Measurements from ENCODE around the gene SGIP1. TPM values are rescaled to one million over a fixed set of nuclear protein-coding genes. Genes with fewer than 3 reads are reported as not detected.
A peak's percentile ranks its signal among the peaks of the same experiment; 100 is the strongest.

The SGIP1 gene
- total RNA-seq, 6 experiments from 2014 or later: 0.09 to 1.3 (median 1.1) TPM; not detected in 1

DNA sequence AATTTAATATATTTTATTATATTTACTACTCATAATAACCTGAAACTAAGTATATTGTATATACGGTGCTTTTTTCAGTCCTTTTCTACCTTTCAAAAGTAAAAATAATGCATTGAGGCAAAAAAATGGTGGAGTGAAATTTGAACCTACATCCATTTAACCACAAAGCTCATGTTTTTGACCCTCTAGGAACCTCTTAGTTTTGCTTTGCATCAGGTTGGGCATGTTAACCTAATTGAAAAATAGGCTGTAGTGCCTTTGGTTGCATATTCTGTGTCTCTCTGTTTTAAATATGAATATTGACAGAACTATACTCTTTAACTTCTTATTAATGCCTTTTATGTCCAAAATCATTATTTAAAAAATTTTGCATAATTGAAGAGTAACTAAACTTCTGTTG is 3.8 kb downstream of the SGIP1 start:
- TF ChIP-seq, protein P1, sequence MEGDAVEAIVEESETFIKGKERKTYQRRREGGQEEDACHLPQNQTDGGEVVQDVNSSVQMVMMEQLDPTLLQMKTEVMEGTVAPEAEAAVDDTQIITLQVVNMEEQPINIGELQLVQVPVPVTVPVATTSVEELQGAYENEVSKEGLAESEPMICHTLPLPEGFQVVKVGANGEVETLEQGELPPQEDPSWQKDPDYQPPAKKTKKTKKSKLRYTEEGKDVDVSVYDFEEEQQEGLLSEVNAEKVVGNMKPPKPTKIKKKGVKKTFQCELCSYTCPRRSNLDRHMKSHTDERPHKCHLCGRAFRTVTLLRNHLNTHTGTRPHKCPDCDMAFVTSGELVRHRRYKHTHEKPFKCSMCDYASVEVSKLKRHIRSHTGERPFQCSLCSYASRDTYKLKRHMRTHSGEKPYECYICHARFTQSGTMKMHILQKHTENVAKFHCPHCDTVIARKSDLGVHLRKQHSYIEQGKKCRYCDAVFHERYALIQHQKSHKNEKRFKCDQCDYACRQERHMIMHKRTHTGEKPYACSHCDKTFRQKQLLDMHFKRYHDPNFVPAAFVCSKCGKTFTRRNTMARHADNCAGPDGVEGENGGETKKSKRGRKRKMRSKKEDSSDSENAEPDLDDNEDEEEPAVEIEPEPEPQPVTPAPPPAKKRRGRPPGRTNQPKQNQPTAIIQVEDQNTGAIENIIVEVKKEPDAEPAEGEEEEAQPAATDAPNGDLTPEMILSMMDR (IDR thresholded peaks at IDR 0.05): no peak
- no peak for TF ChIP-seq POLR2A (IDR thresholded peaks at IDR 0.05)
- Histone ChIP-seq H3K4me1 (peaks cover 0 to 8% (median 2%) of the 10 kb centered on the region in 4 donors), H3K4me3 (no peak overlapping the region), H3K36me3 (no peaks in the 10 kb centered on the region), H3K27me3 (peaks cover 0 to 7% of the 10 kb centered on the region in 2 donors), H3K27ac (no peak overlapping the region), H3K9me3 (no peaks in the 10 kb centered on the region)
- WGBS (ENCODE audit: insufficient coverage, low coverage, low lambda C conversion rate, missing lambda C conversion rate): 100% methylated on average over 1 of the region's 1 CpG
- intact Hi-C loops (cut with DNase I): no loop called here
- DNase-seq (no peak), ATAC-seq (no peak)

DNA sequence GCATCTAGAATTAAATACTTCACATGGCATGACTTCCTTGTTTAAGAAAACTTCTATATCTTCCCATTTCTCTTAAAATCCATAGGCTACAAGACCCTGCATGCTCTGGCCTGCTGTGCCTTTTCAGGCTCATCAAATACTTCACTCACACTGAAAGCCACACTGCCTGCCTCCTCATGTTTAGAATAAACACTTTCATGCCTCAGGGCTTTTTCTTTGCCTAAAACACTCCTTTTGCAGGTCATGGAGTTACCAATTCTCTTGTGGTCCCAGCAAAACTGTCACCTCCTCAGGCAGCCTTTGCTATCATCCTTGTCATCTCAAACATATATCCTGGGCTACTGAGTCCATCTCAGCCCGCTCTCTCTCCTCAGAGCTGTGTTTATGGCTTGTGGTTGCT is 5.5 kb downstream of the SGIP1 start:
- WGBS (ENCODE audit: insufficient coverage, low coverage, low lambda C conversion rate, missing lambda C conversion rate): 80% methylated on average over 1 of the region's 1 CpG
- Histone ChIP-seq H3K9me3 (no peaks in the 10 kb centered on the region), H3K27me3 (no peaks in the 10 kb centered on the region), H3K36me3 (no peaks in the 10 kb centered on the region), H3K27ac (no peak overlapping the region), H3K4me1 (peaks cover 0 to 15% (median 8%) of the 10 kb centered on the region in 4 donors), H3K4me3 (no peak overlapping the region)
- TF ChIP-seq, protein P1 (IDR thresholded peaks at IDR 0.05): no peak
- no peak for TF ChIP-seq POLR2A (IDR thresholded peaks at IDR 0.05)
- ATAC-seq (no peak), DNase-seq (no peak)
- intact Hi-C loops (cut with DNase I): no loop called here

DNA sequence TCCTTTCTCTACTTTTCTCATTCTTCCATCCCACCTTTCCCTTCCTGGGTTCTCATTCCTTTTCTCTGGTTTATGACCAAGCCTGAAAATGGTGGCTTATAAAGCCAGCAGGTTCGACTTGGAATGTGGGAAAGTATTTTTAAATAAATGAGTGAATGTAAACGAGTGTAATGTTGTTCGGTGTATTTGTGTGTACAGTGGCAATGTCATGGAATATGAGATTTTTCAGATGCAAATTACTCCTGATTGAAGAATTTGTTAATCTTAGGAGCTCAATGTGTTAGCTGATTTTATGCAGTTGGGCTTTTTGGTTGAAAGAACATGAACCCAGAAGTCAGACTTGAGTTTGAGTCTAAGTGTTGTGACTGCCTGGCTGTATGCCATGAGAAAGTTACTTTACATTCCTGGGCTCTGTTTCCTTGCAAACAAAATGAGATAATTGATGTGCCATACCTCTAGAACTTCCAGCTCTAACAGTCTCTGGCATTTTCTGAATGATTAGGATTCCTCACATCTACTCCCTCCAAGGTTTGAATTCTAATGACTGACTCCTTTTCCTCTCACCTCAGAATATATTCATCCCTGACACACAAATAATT is 6.6 kb downstream of the SGIP1 start:
- no peaks in the 10 kb centered on the region for H3K27me3 ChIP-seq
- TF ChIP-seq, protein P1 (IDR thresholded peaks at IDR 0.05): no peak
- TF ChIP-seq POLR2A (IDR thresholded peaks at IDR 0.05): no peak
- 84% methylated on average over 3 of the region's 3 CpGs for WGBS (ENCODE audit: insufficient coverage, low coverage, low lambda C conversion rate, missing lambda C conversion rate)
- no peak overlapping the region for H3K27ac ChIP-seq
- no peaks in the 10 kb centered on the region for H3K36me3 ChIP-seq
- intact Hi-C loops (cut with DNase I): no loop called here
- H3K9me3 ChIP-seq: no peaks in the 10 kb centered on the region
- H3K4me3 ChIP-seq: no peak overlapping the region
- H3K4me1 ChIP-seq: peaks cover 0 to 15% (median 8%) of the 10 kb centered on the region in 4 donors
- DNase-seq (no peak), ATAC-seq (no peak)

DNA sequence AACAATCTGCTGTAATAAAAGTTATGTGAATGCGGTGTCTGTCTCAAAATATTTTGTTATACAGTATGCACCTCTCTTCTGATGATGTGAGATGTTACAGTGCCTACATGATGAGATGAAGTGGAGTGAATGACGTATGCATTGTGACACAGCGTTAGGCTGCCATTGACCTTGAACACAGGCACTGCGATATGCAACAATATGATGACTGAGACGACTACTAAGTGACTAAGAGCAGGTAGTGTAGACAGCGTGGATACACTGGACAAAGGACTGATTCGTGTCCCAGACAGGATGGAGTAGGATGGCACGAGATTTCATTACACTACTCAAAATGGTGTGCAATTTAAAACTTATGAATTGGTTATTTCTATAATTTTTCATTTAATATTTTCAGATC is 8.4 kb downstream of the SGIP1 start:
- no peaks in the 10 kb centered on the region for H3K9me3 ChIP-seq
- ATAC-seq (no peak), DNase-seq (no peak)
- WGBS (ENCODE audit: insufficient coverage, low coverage, low lambda C conversion rate, missing lambda C conversion rate): 93% methylated on average over 8 of the region's 8 CpGs
- intact Hi-C loops (cut with DNase I): no loop called here
- peaks cover 0 to 9% (median 5%) of the 10 kb centered on the region in 4 donors for H3K4me1 ChIP-seq
- H3K4me3 ChIP-seq: no peak overlapping the region
- no peaks in the 10 kb centered on the region for H3K27me3 ChIP-seq
- no peak for TF ChIP-seq POLR2A (IDR thresholded peaks at IDR 0.05)
- TF ChIP-seq, protein P1 (IDR thresholded peaks at IDR 0.05): no peak
- peak overlapping the region in 1 of 3 donors; percentile 44 for H3K27ac ChIP-seq
- H3K36me3 ChIP-seq: no peaks in the 10 kb centered on the region
